Midbrain (tissue), 1 donor: ENCODE data around the gene TDG.

Source experiments
- DNase-seq: peaks from one replicate; lab custom pipeline; 2025; lab: John Stamatoyannopoulos, UW

The TDG gene

DNA sequence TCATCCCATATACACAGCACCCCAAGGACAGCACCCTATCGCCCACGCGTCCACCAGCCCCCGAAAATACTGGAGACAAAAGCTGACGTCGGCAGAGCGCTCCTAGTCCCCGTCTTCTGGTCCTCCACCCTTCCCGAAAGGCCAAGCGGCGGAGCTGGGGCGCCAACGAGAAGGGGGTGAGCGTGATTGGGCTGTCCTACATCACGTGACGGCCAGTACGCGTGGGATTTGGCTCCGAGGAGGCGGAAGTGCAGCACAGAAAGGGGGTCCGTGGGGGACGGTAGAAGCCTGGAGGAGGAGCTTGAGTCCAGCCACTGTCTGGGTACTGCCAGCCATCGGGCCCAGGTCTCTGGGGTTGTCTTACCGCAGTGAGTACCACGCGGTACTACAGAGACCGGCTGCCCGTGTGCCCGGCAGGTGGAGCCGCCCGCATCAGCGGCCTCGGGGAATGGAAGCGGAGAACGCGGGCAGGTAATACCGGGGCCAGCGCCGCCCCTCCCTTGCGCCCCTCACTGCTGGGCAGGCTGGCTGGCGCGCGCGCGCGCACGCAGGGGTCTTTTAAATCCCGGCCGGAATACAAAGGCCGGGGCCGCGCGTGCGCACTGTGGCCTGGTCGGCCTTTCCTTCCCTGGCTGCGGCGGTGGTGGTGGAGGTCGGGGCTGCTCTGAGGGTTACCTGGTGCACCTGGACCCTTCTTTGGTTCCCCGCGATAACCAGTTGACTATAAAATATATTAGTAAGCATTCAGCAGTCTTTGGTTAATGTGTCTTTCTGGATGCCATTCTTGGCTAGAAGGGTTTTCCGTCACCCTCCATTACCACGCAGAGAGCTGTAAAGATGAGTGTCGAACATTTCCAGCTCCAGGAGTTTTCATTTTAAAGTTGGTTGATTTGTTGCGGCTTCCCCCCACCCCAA is at the start of gene TDG:
TDG (plus strand) TSS at position 283 of the 915 bp plus-strand sequence; CDS start at position 449, 166 bp downstream.
- peak; percentile 98 for DNase-seq

DNA sequence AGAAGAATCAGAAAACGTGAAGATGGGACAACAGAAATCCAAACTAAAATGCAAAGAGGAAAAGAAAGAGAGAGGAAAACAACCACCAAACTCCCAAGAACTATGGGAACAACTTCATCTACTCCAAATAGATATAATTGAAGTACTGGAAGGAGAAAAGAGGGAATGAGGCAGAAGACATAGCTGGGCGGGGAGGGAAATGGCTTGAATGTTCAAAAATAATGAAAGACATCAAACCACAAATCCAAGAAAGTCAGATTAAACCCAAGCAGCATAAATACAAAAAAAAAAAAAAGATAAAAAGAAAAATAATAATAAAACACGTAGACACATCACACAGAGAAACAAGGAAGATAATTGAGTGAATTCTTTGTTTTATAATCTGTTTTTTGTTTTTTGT is 47.8 kb upstream of the TDG start:
- DNase-seq, result no peak

- no peak for DNase-seq
These were observed 40.7 kb upstream of the TDG start for GRCh38 chr12:103924761-103925641.

DNA sequence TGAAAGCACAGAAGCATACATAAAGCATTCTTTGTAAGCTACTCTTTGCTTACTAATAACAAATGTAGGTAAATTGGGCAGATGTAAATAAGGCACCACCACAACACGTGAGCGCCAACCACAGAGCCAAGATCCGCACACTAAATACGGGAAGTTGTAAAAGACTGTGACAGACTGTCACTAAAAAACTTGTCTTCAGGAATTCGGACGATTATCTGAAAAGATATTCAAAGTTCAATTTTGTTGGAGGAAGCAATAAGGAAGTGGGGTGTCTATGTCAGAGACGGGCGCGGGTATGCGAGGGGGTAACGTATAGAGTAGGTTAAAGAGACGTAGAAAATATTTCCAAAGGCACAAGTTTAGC is 37.0 kb upstream of the TDG start:
- no peak for DNase-seq

GRCh38 chr12:103929046-103929783 is 36.5 kb upstream of the TDG start:
- peak; percentile 95 for DNase-seq

DNA sequence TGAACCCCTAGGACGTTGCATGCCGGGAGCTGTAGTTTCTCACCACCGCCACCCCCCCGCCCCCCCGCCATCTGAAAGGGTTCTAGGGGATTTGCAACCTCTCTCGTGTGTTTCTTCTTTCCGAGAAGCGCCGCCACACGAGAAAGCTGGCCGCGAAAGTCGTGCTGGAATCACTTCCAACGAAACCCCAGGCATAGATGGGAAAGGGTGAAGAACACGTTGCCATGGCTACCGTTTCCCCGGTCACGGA is 36.0 kb upstream of the TDG start:
- no peak for DNase-seq

DNA sequence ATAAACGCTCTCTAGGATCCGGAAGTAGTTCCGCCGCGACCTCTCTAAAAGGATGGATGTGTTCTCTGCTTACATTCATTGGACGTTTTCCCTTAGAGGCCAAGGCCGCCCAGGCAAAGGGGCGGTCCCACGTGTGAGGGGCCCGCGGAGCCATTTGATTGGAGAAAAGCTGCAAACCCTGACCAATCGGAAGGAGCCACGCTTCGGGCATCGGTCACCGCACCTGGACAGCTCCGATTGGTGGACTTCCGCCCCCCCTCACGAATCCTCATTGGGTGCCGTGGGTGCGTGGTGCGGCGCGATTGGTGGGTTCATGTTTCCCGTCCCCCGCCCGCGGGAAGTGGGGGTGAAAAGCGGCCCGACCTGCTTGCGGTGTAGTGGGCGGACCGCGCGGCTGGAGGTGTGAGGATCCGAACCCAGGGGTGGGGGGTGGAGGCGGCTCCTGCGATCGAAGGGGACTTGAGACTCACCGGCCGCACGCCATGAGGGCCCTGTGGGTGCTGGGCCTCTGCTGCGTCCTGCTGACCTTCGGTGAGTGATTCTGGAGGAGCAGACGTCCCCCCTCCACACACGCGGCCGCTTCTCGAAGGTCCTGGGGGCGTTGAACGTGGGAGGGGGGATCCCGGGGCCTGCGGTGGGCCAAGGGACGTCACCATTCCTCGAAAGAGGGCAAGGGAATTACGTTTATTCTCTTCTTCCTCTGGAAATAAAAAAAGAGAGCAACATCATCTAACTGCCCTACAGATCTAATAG is 35.5 kb upstream of the TDG start, which contains the start of gene HSP90B1:
HSP90B1 (plus strand) TSS at position 377 of the 753 bp plus-strand sequence; CDS start at position 483, 106 bp downstream.
- peak; percentile 100 for DNase-seq

DNA sequence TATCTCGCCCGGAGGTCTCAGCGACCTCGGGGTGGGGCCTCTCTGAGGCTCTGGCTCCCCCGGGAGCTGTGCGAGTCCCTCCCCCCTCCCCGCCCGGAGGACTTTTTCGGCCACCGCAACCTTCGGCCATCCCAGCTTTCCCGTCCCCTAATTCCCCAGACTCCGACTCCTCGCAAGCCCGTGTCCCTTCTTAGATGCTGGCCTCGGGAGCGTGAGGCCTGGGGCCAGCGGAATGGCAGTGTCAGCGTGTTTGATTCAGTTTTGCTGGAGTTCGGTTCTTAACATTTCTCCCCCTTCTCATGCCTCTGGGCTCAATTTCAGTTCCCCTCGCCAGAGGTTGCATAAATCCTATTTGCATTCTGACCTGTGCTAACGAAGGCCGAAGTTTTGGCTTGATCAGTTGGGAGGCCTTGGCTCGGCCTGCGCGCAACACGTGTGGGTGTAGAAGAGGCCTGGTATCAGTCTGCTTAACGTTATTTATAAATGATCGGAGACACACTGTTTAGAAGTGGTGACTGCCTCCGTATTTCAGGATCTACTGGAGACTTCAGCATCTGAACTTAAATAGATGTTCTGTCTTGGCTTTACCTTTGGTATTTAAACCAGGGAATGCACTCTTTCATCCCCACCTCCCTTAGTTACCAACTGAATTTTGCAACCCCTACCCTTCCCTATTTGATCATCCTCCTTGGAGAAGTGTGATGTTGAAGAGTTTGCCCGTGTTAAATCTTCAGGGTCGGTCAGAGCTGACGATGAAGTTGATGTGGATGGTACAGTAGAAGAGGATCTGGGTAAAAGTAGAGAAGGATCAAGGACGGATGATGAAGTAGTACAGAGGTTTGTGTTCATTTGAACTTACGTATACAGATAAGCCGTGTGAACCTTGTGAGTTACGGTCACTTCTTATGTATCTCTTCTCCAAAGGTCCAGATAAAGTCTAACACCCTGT is 34.6 kb upstream of the TDG start:
- no peak for DNase-seq

- DNase-seq, result no peak
These were observed 32.4 kb upstream of the TDG start for GRCh38 chr12:103933237-103933636.

GRCh38 chr12:103936679-103937078 is 29.0 kb upstream of the TDG start:
- DNase-seq, result no peak

- no peak for DNase-seq
These were observed 20.7 kb upstream of the TDG start for GRCh38 chr12:103944964-103945363.

- DNase-seq, result no peak
These were observed 17.7 kb upstream of the TDG start for GRCh38 chr12:103947871-103948555.

- DNase-seq, result no peak
These were observed 16.8 kb upstream of the TDG start for GRCh38 chr12:103948746-103949406.

DNA sequence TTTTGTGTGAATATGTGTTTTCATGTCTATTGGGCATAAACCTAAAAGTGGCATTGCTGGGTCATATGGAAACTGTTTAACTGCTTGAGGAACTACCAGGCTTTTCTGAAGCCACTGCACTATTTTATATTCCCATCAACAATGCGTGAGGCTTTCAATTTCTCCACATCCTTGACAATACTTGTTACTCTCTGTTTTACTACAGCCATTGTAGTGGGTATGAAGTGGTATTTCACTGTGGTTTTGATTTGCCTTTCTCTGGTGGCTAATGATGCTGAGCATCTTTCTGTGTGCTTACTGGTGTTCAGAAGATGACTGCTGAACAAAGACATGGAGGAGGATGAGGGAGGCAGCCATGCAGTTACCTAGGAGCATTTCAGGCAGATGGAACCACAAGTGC is 13.2 kb upstream of the TDG start:
- no peak for DNase-seq

DNA sequence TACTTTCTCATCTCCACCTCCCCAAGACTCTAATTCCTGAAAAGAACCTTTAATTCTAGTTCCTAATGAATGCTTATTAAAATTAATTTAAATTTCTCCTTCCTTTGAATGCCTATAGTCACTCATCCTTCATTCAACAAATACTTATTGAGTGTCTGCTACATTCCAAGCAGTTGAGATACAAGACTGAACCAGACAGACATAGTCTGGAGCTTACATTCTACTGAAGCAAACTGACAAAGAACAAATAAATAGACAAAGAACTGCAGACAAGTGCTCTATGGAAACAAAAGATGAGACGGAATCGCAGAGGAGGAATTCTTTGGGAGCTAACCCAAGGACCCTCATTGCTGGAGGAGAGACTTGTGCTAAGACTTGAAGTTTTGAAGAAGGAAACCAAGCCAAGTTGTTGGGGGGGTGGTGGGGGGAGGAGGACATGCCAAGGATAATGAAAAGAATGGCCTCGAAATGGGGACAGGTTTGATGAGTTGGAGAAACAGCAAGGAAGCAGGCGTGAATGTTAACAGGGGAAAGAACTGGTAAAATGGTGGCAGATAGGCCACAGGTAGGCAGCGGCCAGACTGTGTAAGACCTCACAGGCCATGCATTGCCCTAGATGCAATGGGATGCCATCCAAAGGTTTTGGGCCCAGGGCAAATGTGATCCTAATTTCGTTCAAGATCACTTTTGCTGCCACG is 9.7 kb upstream of the TDG start:
- DNase-seq, result no peak

GRCh38 chr12:103956509-103957027 is 9.1 kb upstream of the TDG start:
- DNase-seq, result no peak

- DNase-seq, result no peak
These were observed 7.7 kb upstream of the TDG start for GRCh38 chr12:103957865-103958388.

DNA sequence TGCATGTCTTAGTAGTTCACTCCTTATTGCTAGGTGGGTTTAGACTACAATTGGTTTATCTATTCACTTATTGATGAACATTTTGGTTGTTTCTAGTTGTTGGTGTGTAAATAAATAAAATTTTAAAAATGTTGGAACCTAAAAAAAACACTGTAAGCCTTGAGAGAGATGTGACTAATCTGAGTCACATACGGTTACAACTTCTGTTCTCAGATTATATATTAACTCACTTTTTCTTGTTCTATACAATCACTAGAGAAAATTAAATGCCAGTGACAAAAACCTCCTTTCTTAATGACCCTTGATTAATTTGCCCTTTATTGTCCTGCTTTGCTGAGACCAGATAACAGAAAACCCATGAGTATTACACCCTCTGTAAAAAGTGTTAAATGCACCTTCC is 7.1 kb upstream of the TDG start:
- no peak for DNase-seq
